ENCODE measurements around the gene KCND1.

GRCh38 chrX:48945517-48946348 is 25.9 kb downstream of the KCND1 start:
- TF ChIP-seq EZH2phosphoT487 (IDR thresholded peaks at IDR 0.05; ENCODE audit: low read depth, severe bottlenecking, unreplicated experiment) (no peak), CTCF (IDR thresholded peaks at IDR 0.05; ENCODE audit: poor library complexity) (peak; percentile 73), EZH2 (IDR thresholded peaks at IDR 0.05; ENCODE audit: borderline replicate concordance) (no peak)
